GM12873 (cell line): ENCODE measurements around the gene ZNF469.

Experiments
- CTCF ChIP-seq: IDR thresholded peaks from 2 replicates; pipeline ENCODE4 v1.5.1; 2012; ENCODE audit warnings: low read depth, mild to moderate bottlenecking, moderate library complexity, low read length, control low read depth; ENCODE audit not compliant: insufficient read depth; ENCODE audit errors: missing control alignments

ZNF469 gene

DNA sequence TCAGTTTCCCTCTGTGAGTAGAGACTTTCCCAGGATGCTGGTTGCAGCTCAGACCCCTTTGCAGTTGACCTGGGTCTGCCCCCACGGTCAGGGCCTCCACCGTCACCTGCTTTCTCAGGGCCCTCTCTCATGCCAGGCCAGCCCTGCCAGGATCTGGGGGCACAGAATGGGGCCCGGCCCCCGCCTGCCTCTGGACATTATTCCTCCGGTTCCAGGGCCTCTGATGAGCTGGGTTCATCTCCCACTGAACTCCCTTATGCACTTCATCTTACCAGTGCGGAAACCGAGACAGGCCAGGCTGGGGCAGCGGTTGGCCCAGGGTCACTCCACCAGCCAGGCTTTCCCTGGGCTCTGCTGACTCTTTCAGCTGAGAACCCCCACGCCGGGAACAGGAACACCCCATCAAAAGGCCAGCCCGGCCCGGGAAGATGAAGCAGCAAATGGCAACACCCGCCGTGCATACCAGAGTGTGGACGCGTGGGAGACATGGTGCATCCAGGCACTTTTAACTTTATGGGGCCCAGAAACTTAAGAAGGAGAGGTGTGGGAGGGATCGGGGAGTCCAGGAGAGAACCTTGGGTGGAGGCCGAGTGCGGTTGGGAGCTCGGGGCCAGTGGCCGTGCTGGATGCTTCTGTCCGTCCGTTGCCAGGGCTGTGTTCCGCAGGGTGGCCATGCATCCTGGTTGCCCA is 19.9 kb downstream of the ZNF469 start:
- TF ChIP-seq CTCF, result no peak

DNA sequence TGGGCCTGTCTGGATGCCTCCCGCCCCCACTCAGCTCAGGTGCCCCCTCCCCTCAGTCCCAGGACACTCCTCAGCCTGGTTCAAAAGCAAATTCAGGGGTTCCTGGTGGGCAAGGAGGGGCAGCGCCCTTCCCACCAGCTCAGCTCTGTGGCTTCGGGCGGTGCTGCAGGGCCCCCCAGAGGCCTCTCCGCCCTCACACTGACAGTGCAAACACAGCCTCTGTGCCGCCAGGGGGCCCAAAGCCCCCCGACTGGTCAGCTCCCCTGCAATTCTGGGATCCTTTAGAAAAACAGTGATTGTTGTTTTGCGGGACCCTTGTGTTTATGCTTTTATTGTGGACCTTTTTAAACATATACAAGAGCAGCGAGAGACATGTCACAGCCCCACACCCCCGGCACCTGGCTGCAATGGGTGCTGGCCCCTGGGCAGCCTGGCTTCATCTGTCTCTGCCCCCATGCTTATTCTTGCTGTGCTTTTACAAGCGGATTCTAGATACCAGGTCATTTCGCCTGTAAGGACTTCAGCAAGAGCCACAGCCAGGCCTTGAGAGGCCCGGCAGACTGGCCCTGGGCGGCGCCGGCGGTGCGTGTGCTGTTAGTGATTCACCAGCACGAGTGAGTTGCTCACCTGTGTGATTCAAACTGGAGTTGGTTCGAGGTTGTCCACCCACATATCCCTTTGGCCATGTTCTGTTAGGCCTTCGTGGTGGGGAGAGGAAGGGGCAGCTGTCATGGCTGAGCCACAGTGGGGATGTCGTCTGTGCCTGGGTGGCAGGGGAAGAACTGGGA is 21.2 kb downstream of the ZNF469 start:
- TF ChIP-seq CTCF, result no peak

DNA sequence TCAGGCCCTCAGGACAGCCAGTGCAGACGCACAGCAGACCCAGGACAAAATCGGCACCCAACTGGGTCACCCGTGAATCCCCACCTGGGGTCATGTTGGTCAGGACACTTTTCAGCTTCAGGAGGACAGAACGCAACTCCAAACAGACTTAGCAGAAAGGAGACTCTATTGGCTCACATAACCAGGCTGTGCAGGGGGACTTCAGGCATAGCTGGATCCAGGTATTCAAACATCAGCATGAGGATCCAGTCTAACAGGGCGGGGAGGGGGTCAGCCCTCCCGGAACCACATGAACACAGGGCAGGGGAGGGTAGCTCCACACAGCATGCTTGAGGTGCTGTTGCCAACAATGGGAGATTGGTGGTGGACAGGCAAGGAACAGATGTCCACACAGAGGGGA is 22.0 kb downstream of the ZNF469 start:
- TF ChIP-seq CTCF, result no peak

GRCh38 chr16:88405216-88406060 is 22.7 kb downstream of the ZNF469 start:
- no peak for TF ChIP-seq CTCF

- TF ChIP-seq CTCF, result no peak
Observed at GRCh38 chr16:88406096-88407041, 23.6 kb downstream of the ZNF469 start.

DNA sequence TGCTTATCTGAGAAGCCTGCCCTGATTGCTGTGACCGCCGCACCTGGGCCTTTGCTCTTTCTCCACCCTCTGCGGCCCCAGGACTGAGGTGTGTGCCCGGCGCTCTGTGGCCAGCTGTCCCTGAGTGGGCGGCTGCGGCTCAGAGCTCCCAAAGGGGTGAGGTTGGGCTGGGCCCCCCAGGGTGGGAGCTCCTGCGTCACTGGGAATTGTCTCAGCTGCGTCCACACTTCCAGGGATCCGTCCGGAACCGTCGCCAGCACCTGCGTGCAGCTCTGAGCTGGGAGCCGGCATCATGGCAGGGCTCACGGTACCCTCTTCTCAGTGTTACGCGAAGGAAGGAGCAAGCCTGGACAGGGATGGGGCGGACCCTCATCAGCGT is 24.3 kb downstream of the ZNF469 start:
- TF ChIP-seq CTCF, result no peak
